H1 (cell line): ENCODE measurements around the gene MCC.

Experiments
- CBX5 ChIP-seq: fragments of 300-800, 300-1000 bp; sonication (generic); IDR thresholded peaks from 2 replicates; pipeline ENCODE4 v1.7.1; 2016; ENCODE audit warnings: antibody characterized with exemption, low read length, low read depth
- EGR1 ChIP-seq: IDR thresholded peaks from 2 replicates; pipeline ENCODE4 v1.6.1; 2011; ENCODE audit warnings: low read depth, low read length, borderline replicate concordance
- EP300 ChIP-seq, 2 experiments: IDR thresholded peaks; 1 replicate in 1 of 2; 2 replicates in 1 of 2; pipeline ENCODE4 v1.6.1; 2011 to 2012; ENCODE audit warnings: low read depth in 2 of 2, low read length in 2 of 2, mild to moderate bottlenecking in 2 of 2, borderline replicate concordance in 1 of 2, inconsistent platforms in 1 of 2, moderate library complexity in 1 of 2
- EZH2 ChIP-seq: fragments of 200-600 bp; sonication (generic); IDR thresholded peaks from 2 replicates; pipeline ENCODE4 v1.7.1; 2012; ENCODE audit warnings: low read depth, mild to moderate bottlenecking, moderate library complexity, low read length, inconsistent platforms; ENCODE audit not compliant: severe bottlenecking
- JUND ChIP-seq: IDR thresholded peaks from 2 replicates; pipeline ENCODE4 v1.6.1; 2011; ENCODE audit warnings: mild to moderate bottlenecking, improper control_type of control experiment, low read length
- NANOG ChIP-seq: IDR thresholded peaks from 2 replicates; pipeline ENCODE4 v1.6.1; 2011; ENCODE audit warnings: low read length, low read depth, mild to moderate bottlenecking, inconsistent platforms; ENCODE audit not compliant: insufficient read depth, poor library complexity, severe bottlenecking
- POLR2A ChIP-seq, 2 experiments: IDR thresholded peaks; 1 replicate in 1 of 2; 2 replicates in 1 of 2; pipeline ENCODE4 v1.6.1; 2011; ENCODE audit warnings: low read depth in 2 of 2, low read length in 2 of 2, mild to moderate bottlenecking in 2 of 2; ENCODE audit errors: control extremely low read depth in 1 of 2
- POLR2AphosphoS5 ChIP-seq: IDR thresholded peaks from 2 replicates; pipeline ENCODE4 v1.6.1; 2011; ENCODE audit warnings: low read depth, low read length
- RAD21 ChIP-seq, 2 experiments: IDR thresholded peaks in 1 of 2; conservative IDR thresholded peaks in 1 of 2; 2 replicates each; pipeline ENCODE4 v1.6.1; 2011; ENCODE audit warnings: low read depth in 2 of 2, low read length in 2 of 2, improper control_type of control experiment in 1 of 2, inconsistent platforms in 1 of 2, mild to moderate bottlenecking in 1 of 2, moderate library complexity in 1 of 2
- RFX5 ChIP-seq: IDR thresholded peaks from 2 replicates; pipeline ENCODE4 v1.6.1; 2011; ENCODE audit warnings: low read depth, low read length, improper control_type of control experiment, borderline replicate concordance
- SUZ12 ChIP-seq: fragments of 200-600 bp; sonication (generic); IDR thresholded peaks from 2 replicates; pipeline ENCODE4 v1.6.1; 2012; ENCODE audit warnings: mild to moderate bottlenecking, inconsistent platforms, low read length, moderate library complexity, mixed read lengths
- TF ChIP-seq, protein P1 (sequence below): IDR thresholded peaks from 2 replicates; pipeline ENCODE4 v1.6.1; 2012; ENCODE audit warnings: low read length, inconsistent platforms
- TF ChIP-seq, protein P2 (sequence below): IDR thresholded peaks from 2 replicates; pipeline ENCODE4 v1.6.1; 2012; ENCODE audit warnings: inconsistent platforms
- TF ChIP-seq, protein P3 (sequence below), 3 experiments: IDR thresholded peaks; 1 replicate in 2 of 3; 2 replicates in 1 of 3; pipeline versions ENCODE4 v1.5.1 to v1.6.1; 2011; ENCODE audit warnings: low read length in 3 of 3, mild to moderate bottlenecking in 3 of 3, inconsistent platforms in 2 of 3, low read depth in 1 of 3, moderate library complexity in 1 of 3; ENCODE audit not compliant: insufficient read depth in 1 of 3; ENCODE audit errors: control extremely low read depth in 1 of 3

DNA sequence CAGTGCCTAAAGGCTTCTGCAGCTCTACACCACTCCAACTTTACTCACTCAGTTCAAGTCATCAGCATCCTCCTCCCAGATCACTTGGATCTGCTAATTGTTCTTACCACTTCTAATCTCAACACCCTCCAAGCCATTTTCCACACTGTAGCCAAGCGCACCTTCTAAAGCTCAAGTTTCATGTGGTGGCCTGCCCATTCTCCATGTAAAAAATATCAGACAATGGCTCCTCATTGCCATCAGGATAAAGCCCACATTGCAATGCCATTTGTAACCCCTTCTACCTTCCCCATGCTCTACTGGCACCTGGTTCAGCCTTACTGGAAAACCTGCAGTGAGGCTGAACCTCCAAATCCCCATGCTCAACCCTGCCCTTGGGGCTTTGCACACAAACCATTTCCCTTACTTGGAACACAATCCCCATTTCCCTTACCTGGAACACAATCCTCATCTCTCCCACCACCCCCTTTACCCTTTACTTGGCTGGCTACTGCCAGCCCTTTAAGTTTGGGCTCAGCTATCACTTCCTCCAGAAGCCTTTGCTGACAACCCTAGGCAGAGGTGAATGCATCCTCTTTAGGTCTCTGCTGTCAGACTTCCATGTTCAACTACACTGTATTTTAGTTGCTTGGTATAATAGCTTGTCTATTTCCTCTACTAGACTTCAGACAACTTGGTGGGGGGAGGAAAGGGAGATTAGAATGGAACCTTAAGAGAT lies 273.5 kb downstream of the MCC start:
- TF ChIP-seq, protein P1, sequence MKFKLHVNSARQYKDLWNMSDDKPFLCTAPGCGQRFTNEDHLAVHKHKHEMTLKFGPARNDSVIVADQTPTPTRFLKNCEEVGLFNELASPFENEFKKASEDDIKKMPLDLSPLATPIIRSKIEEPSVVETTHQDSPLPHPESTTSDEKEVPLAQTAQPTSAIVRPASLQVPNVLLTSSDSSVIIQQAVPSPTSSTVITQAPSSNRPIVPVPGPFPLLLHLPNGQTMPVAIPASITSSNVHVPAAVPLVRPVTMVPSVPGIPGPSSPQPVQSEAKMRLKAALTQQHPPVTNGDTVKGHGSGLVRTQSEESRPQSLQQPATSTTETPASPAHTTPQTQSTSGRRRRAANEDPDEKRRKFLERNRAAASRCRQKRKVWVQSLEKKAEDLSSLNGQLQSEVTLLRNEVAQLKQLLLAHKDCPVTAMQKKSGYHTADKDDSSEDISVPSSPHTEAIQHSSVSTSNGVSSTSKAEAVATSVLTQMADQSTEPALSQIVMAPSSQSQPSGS: no peak
- TF ChIP-seq SUZ12 (no peak), POLR2A (IDR thresholded peaks at IDR 0.05; ENCODE audit: control extremely low read depth in 1 of 2, low read depth in 2 of 2, low read length in 2 of 2) (no peak), EZH2 (no peak), EP300 (IDR thresholded peaks at IDR 0.05; ENCODE audit: borderline replicate concordance in 1 of 2, low read depth in 2 of 2, low read length in 2 of 2) (no peak), RFX5 (no peak), JUND (no peak), CBX5 (no peak), EGR1 (no peak), POLR2AphosphoS5 (no peak), RAD21 (IDR thresholded peaks at IDR 0.05 in 1 of 2, conservative IDR thresholded peaks at IDR 0.05 in 1 of 2; ENCODE audit: low read depth in 2 of 2, low read length in 2 of 2) (no peak), NANOG (no peak)
- TF ChIP-seq, protein P2, sequence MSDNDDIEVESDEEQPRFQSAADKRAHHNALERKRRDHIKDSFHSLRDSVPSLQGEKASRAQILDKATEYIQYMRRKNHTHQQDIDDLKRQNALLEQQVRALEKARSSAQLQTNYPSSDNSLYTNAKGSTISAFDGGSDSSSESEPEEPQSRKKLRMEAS: no peak
- TF ChIP-seq, protein P3, sequence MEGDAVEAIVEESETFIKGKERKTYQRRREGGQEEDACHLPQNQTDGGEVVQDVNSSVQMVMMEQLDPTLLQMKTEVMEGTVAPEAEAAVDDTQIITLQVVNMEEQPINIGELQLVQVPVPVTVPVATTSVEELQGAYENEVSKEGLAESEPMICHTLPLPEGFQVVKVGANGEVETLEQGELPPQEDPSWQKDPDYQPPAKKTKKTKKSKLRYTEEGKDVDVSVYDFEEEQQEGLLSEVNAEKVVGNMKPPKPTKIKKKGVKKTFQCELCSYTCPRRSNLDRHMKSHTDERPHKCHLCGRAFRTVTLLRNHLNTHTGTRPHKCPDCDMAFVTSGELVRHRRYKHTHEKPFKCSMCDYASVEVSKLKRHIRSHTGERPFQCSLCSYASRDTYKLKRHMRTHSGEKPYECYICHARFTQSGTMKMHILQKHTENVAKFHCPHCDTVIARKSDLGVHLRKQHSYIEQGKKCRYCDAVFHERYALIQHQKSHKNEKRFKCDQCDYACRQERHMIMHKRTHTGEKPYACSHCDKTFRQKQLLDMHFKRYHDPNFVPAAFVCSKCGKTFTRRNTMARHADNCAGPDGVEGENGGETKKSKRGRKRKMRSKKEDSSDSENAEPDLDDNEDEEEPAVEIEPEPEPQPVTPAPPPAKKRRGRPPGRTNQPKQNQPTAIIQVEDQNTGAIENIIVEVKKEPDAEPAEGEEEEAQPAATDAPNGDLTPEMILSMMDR (IDR thresholded peaks at IDR 0.05; ENCODE audit: control extremely low read depth in 1 of 3, insufficient read depth in 1 of 3, low read depth in 1 of 3, low read length in 3 of 3): no peak
